T-helper 2 cell treated with Interferon-gamma antibody and Interleukin-4, amounts not matched to agents 5 μg/mL and 100 μg/mL, for 36 hours (primary cell): ENCODE measurements around the gene RIC1.
"Not testable (repeated sequence)": the region's sequence is repeated elsewhere in the genome, so short reads cannot be mapped to it uniquely, and the experiment has no call there.

ENCODE experiments used
- DNase-seq: peaks from one replicate; pipeline ENCODE4 v3.0.0; 2021; ENCODE audit warnings: low spot score
- H3K27ac Mint-ChIP-seq: one replicate; pipeline ENCODE4 v1.8.0; 2021; ENCODE audit warnings: mild to moderate bottlenecking, mixed read lengths
- H3K27me3 Mint-ChIP-seq: one replicate; pipeline ENCODE4 v1.8.0; 2021; ENCODE audit warnings: low read depth, mixed read lengths
- H3K36me3 Mint-ChIP-seq: one replicate; pipeline ENCODE4 v1.8.0; 2021; ENCODE audit warnings: low read depth, mixed read lengths
- H3K4me1 Mint-ChIP-seq: one replicate; pipeline ENCODE4 v1.8.0; 2021; ENCODE audit warnings: low read depth, mixed read lengths
- H3K4me3 Mint-ChIP-seq: one replicate; pipeline ENCODE4 v1.8.0; 2022; ENCODE audit warnings: mild to moderate bottlenecking, moderate library complexity, mixed read lengths
- H3K9me3 Mint-ChIP-seq: one replicate; pipeline ENCODE4 v1.8.0; 2021; ENCODE audit warnings: mixed read lengths

Gene RIC1

GRCh38 chr9:5743109-5743508, 114.2 kb downstream of the RIC1 start:
- H3K27me3 Mint-ChIP-seq = no peaks in the 10 kb centered on the region
- H3K4me1 Mint-ChIP-seq = no peaks in the 10 kb centered on the region
- no peak for DNase-seq
- peaks cover 30% of the 10 kb centered on the region for H3K36me3 Mint-ChIP-seq
- H3K9me3 Mint-ChIP-seq = peaks cover 2% of the 10 kb centered on the region
- no peak overlapping the region for H3K4me3 Mint-ChIP-seq
- no peak overlapping the region for H3K27ac Mint-ChIP-seq

GRCh38 chr9:5748438-5748837, 119.5 kb downstream of the RIC1 start:
- peaks cover 44% of the 10 kb centered on the region for H3K36me3 Mint-ChIP-seq
- DNase-seq = no peak
- H3K9me3 Mint-ChIP-seq = peaks cover 6% of the 10 kb centered on the region
- no peaks in the 10 kb centered on the region for H3K27me3 Mint-ChIP-seq
- no peak overlapping the region for H3K27ac Mint-ChIP-seq
- H3K4me1 Mint-ChIP-seq = peaks cover 16% of the 10 kb centered on the region
- H3K4me3 Mint-ChIP-seq = no peak overlapping the region

GRCh38 chr9:5749306-5749705, 120.4 kb downstream of the RIC1 start:
- H3K4me1 Mint-ChIP-seq = peaks cover 16% of the 10 kb centered on the region
- H3K27ac Mint-ChIP-seq = peak overlapping the region; percentile 59
- peak overlapping the region; percentile 71 for H3K4me3 Mint-ChIP-seq
- no peaks in the 10 kb centered on the region for H3K27me3 Mint-ChIP-seq
- DNase-seq = no peak
- H3K9me3 Mint-ChIP-seq = peaks cover 6% of the 10 kb centered on the region
- peaks cover 39% of the 10 kb centered on the region for H3K36me3 Mint-ChIP-seq

- DNase-seq = no peak
- Mint-ChIP-seq H3K36me3 (peaks cover 37% of the 10 kb centered on the region), H3K9me3 (peaks cover 6% of the 10 kb centered on the region), H3K27ac (peak overlapping the region; percentile 32), H3K4me3 (no peak overlapping the region), H3K27me3 (no peaks in the 10 kb centered on the region), H3K4me1 (peaks cover 16% of the 10 kb centered on the region)
These were observed 121.7 kb downstream of the RIC1 start for GRCh38 chr9:5750569-5750968.

- Mint-ChIP-seq H3K4me3 (no peak overlapping the region), H3K27me3 (no peaks in the 10 kb centered on the region), H3K27ac (no peak overlapping the region), H3K4me1 (peaks cover 7% of the 10 kb centered on the region), H3K9me3 (no peaks in the 10 kb centered on the region), H3K36me3 (peaks cover 27% of the 10 kb centered on the region)
- DNase-seq = no peak
These were observed 127.7 kb downstream of the RIC1 start for GRCh38 chr9:5756633-5757032.

GRCh38 chr9:5760338-5760737, 131.4 kb downstream of the RIC1 start:
- Mint-ChIP-seq H3K9me3 (no peaks in the 10 kb centered on the region), H3K4me3 (no peak overlapping the region), H3K4me1 (peaks cover 18% of the 10 kb centered on the region), H3K27ac (no peak overlapping the region), H3K36me3 (peaks cover 34% of the 10 kb centered on the region), H3K27me3 (no peaks in the 10 kb centered on the region)
- no peak for DNase-seq

GRCh38 chr9:5762421-5762820, 133.5 kb downstream of the RIC1 start:
- no peaks in the 10 kb centered on the region for H3K27me3 Mint-ChIP-seq
- H3K4me3 Mint-ChIP-seq = no peak overlapping the region
- H3K4me1 Mint-ChIP-seq = peaks cover 18% of the 10 kb centered on the region
- H3K9me3 Mint-ChIP-seq = no peaks in the 10 kb centered on the region
- H3K36me3 Mint-ChIP-seq = peaks cover 48% of the 10 kb centered on the region
- no peak overlapping the region for H3K27ac Mint-ChIP-seq
- DNase-seq = no peak

GRCh38 chr9:5764130-5764868, 135.4 kb downstream of the RIC1 start:
- H3K27ac Mint-ChIP-seq = no peak overlapping the region
- peaks cover 18% of the 10 kb centered on the region for H3K4me1 Mint-ChIP-seq
- H3K27me3 Mint-ChIP-seq = no peaks in the 10 kb centered on the region
- peaks cover 47% of the 10 kb centered on the region for H3K36me3 Mint-ChIP-seq
- DNase-seq = peak; percentile 14
- H3K4me3 Mint-ChIP-seq = no peak overlapping the region
- no peaks in the 10 kb centered on the region for H3K9me3 Mint-ChIP-seq

GRCh38 chr9:5767968-5768932, 139.3 kb downstream of the RIC1 start:
- peaks cover 61% of the 10 kb centered on the region for H3K36me3 Mint-ChIP-seq
- no peaks in the 10 kb centered on the region for H3K9me3 Mint-ChIP-seq
- peak; percentile 15 for DNase-seq
- H3K4me1 Mint-ChIP-seq = peaks cover 18% of the 10 kb centered on the region
- H3K4me3 Mint-ChIP-seq = no peak overlapping the region
- peak overlapping the region; percentile 42 for H3K27ac Mint-ChIP-seq
- no peaks in the 10 kb centered on the region for H3K27me3 Mint-ChIP-seq

- no peak for DNase-seq
- peaks cover 4% of the 10 kb centered on the region for H3K4me1 Mint-ChIP-seq
- no peak overlapping the region for H3K4me3 Mint-ChIP-seq
- H3K9me3 Mint-ChIP-seq = peaks cover 6% of the 10 kb centered on the region
- peaks cover 67% of the 10 kb centered on the region for H3K36me3 Mint-ChIP-seq
- H3K27me3 Mint-ChIP-seq = no peaks in the 10 kb centered on the region
- H3K27ac Mint-ChIP-seq = no peak overlapping the region
These were observed 144.6 kb downstream of the RIC1 start for GRCh38 chr9:5773324-5773999.

GRCh38 chr9:5778805-5779204, 149.9 kb downstream of the RIC1 start:
- H3K4me1 Mint-ChIP-seq = no peaks in the 10 kb centered on the region
- DNase-seq = no peak
- H3K27ac Mint-ChIP-seq = no peak overlapping the region
- no peaks in the 10 kb centered on the region for H3K27me3 Mint-ChIP-seq
- peaks cover 85% of the 10 kb centered on the region for H3K36me3 Mint-ChIP-seq
- no peak overlapping the region for H3K4me3 Mint-ChIP-seq
- peaks cover 42% of the 10 kb centered on the region for H3K9me3 Mint-ChIP-seq

- Mint-ChIP-seq H3K9me3 (peaks cover 45% of the 10 kb centered on the region), H3K36me3 (peaks cover 86% of the 10 kb centered on the region)
- not testable (repeated sequence) for H3K27me3 Mint-ChIP-seq, DNase-seq, H3K4me3 Mint-ChIP-seq, H3K27ac Mint-ChIP-seq, H3K4me1 Mint-ChIP-seq
These were observed 150.9 kb downstream of the RIC1 start for GRCh38 chr9:5779705-5780218.

- H3K4me3 Mint-ChIP-seq, H3K27ac Mint-ChIP-seq, H3K4me1 Mint-ChIP-seq, H3K27me3 Mint-ChIP-seq, DNase-seq: not testable (repeated sequence)
- Mint-ChIP-seq H3K36me3 (peaks cover 96% of the 10 kb centered on the region), H3K9me3 (peaks cover 39% of the 10 kb centered on the region)
These were observed 154.5 kb downstream of the RIC1 start for GRCh38 chr9:5783420-5783819.
